LNCaP clone FGC (cell line): Measurements from ENCODE around the gene SCGN.

ENCODE experiments used
- DNase-seq: peaks from one replicate; pipeline ENCODE4 v3.0.0-alpha.2; 2011; ENCODE audit warnings: low read depth
- H3K4me3 ChIP-seq: 2 replicates; pipeline ENCODE4 v1.5.1; 2011; ENCODE audit warnings: mild to moderate bottlenecking, low read depth, low read length, control low read depth
- TF ChIP-seq, protein P1 (sequence below): IDR thresholded peaks from 2 replicates; pipeline ENCODE4 v1.5.1; 2012; ENCODE audit warnings: mild to moderate bottlenecking; ENCODE audit not compliant: control insufficient read depth, insufficient read depth; ENCODE audit errors: extremely low read depth

Gene SCGN, protein sequence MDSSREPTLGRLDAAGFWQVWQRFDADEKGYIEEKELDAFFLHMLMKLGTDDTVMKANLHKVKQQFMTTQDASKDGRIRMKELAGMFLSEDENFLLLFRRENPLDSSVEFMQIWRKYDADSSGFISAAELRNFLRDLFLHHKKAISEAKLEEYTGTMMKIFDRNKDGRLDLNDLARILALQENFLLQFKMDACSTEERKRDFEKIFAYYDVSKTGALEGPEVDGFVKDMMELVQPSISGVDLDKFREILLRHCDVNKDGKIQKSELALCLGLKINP

DNA sequence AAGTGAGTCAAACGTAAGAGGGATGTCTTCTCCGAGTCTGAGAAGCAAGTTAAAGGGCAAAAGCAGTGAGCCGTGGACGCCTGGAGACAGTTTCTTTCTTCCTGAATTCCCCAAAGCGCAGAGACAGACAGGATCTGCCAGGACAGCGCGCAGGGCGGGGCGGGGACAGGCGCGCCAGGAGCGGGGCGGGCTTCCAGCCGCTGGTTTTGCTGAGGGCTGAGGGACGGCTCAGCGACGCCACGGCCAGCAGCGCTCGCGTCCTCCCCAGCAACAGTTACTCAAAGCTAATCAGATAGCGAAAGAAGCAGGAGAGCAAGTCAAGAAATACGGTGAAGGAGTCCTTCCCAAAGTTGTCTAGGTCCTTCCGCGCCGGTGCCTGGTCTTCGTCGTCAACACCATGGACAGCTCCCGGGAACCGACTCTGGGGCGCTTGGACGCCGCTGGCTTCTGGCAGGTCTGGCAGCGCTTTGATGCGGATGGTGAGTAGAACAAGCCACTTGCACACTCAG lies at the start of gene SCGN:
Gene SCGN, plus strand, starts transcription at position 209 of the 509 bp plus-strand sequence. Its CDS starts 189 bp downstream, at position 398.
- DNase-seq = peak; percentile 54
- 0 out of 2 replicates have a peak within 1 kb of the TSS, but pooled peaks have one; percentile 1 for H3K4me3 ChIP-seq
- TF ChIP-seq, protein P1, sequence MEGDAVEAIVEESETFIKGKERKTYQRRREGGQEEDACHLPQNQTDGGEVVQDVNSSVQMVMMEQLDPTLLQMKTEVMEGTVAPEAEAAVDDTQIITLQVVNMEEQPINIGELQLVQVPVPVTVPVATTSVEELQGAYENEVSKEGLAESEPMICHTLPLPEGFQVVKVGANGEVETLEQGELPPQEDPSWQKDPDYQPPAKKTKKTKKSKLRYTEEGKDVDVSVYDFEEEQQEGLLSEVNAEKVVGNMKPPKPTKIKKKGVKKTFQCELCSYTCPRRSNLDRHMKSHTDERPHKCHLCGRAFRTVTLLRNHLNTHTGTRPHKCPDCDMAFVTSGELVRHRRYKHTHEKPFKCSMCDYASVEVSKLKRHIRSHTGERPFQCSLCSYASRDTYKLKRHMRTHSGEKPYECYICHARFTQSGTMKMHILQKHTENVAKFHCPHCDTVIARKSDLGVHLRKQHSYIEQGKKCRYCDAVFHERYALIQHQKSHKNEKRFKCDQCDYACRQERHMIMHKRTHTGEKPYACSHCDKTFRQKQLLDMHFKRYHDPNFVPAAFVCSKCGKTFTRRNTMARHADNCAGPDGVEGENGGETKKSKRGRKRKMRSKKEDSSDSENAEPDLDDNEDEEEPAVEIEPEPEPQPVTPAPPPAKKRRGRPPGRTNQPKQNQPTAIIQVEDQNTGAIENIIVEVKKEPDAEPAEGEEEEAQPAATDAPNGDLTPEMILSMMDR = no peak

DNA sequence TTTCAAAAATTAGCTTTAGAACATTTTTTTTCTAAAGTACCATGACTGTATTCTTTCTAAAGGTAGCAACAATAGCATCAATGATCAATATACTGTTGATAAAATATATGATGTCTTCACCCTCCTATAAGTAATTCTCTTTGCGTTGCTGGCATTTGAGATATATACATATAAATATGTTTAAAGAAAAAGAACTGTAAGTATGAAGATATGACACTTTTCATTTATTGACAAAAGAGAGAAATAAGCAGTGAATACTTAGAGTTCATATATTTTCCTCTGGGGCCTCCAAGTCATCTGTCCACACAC lies 49.4 kb upstream of the SCGN start:
- no peak for DNase-seq
- no peak overlapping the region for H3K4me3 ChIP-seq
- TF ChIP-seq, protein P1 = no peak

DNA sequence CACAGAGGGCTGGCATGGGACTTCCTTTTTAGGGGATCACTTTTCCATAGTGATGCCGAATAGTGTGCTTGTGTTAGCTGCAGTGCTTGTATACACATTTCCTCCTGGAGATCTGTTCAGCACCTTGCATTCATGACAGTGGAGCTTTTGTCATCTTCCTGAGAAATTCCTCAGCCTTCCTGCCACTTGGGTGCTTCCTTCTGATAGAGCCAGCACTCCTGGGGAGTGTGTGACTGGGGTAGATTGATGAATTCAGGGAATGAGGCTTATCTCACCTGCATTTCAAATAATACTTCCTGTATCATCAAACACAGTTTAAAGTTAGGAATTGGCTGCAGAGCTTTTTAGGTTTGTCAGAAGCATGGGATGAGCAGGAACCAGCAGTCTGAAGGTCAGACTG lies 48.8 kb upstream of the SCGN start:
- TF ChIP-seq, protein P1 = no peak
- H3K4me3 ChIP-seq = no peak overlapping the region
- DNase-seq = no peak

DNA sequence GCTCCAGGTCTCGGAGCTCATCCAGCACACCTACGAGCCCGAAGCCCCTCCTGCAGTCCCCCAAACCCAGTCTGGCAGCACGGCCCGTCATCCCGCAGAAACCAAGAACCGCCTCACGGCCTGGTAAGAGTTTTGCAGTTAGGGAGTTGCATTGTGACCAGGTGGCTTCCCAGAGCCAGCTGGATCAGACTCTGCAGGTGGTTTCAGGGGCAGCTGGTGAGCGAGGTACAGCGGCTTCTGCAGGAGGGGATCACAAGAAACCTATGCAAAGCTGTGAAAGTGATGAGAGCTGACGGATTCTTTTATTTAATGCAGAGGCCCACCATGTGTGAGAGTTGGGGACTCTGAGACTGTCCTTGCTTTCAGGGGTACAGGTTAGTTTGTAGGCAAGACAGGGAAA lies 45.9 kb upstream of the SCGN start:
- H3K4me3 ChIP-seq = no peak overlapping the region
- TF ChIP-seq, protein P1 = no peak
- DNase-seq = no peak

DNA sequence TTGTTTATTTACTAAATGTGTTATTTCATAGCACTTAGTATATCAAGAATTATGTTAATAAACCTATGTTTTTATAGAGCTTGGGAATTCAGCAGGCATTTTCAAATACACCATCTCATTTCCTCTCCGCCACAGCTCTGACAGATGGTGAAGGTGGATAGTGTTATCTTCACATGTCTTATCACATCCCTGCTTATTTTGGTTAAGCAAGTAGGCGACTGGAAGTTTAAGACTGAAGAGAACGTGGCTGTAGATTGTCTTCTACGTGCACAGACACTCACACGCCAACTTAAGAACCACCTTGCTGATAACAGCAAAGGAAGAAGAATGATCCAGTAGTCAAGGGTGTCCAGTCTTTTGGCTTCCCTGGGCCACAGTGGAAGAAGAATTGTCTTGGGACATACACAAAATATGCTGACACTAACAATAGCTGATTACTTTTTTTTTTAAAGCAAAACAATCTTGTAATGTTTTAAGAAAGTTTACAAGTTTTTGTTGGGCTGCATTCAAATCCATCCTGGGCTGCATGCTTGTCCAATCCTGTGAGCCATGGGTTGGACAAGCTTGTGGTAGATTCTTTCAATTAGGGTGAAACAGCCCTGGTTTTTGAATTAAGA lies 43.3 kb upstream of the SCGN start:
- peak; percentile 26 for DNase-seq
- TF ChIP-seq, protein P1 = no peak

DNA sequence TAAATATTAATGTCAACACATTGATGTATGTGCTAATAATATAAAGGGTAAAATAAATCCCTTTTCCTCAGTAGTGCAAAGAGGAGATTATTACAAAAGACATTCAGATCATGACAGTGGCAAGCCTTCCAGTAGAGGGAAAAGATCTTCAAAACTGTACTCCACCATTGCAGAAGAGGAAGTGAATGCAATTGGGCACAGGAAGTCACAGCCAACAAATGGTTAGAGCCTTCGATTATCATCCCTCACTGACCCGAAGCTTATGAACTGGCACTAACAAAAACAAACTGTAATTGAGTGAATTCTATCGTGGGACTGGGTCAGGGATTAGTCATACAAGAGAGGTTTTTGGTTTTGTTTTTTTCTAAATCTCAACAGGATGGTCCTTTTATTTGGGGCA lies 39.3 kb upstream of the SCGN start:
- TF ChIP-seq, protein P1 = no peak
- DNase-seq = no peak
- H3K4me3 ChIP-seq = no peak overlapping the region

More for the DNA sequence above, 43.3 kb upstream of the SCGN start:
- H3K4me3 ChIP-seq = no peak overlapping the region

DNA sequence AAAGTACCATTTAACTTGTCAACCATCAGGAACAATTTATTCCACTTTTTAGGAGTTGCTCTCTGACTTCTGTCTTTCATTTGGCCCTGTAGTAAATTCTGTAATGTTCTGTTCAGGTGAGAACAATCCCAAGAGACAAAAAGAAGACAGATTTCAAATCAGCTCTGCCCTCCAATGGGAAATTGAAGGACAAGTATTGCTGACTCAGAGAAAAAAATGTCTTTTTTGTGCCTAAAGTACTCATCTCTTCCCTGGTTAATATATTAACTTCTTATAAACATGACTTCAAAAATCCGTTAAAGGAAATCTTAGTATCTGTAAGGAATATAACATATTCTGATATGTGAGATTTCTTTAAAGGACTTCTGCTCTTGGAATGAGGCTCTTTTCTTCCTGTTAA lies 38.6 kb upstream of the SCGN start:
- no peak for DNase-seq
- TF ChIP-seq, protein P1 = no peak
- no peak overlapping the region for H3K4me3 ChIP-seq
